PC-3 (cell line): Measurements from ENCODE around the gene CCL1.

Experiments used
- CTCF ChIP-seq: fragments of 300-600 bp; sonication (generic); conservative IDR thresholded peaks from 2 replicates; pipeline ENCODE4 v1.5.1; 2017; ENCODE audit warnings: antibody characterized with exemption, low read depth, mild to moderate bottlenecking, low read length
- EZH2 ChIP-seq: fragments of 300-600 bp; sonication (generic); IDR thresholded peaks from one replicate; pipeline ENCODE4 v1.6.1; 2017; ENCODE audit warnings: antibody characterized with exemption, mild to moderate bottlenecking, low read length; ENCODE audit not compliant: unreplicated experiment
- EZH2phosphoT487 ChIP-seq: fragments of 300-600 bp; sonication (generic); IDR thresholded peaks from 2 replicates; pipeline ENCODE4 v1.6.1; 2018; ENCODE audit warnings: mild to moderate bottlenecking, antibody characterized with exemption, low read length, borderline replicate concordance

GRCh38 chr17:34347063-34347462 lies 16.0 kb downstream of the CCL1 start:
- TF ChIP-seq CTCF (no peak), EZH2 (no peak), EZH2phosphoT487 (no peak)
